ENCODE data around the gene PLXNA2.

Gene PLXNA2

GRCh38 chr1:208175508-208175895, 68.7 kb downstream of the PLXNA2 start:
- DNase-seq, result no peak

DNA sequence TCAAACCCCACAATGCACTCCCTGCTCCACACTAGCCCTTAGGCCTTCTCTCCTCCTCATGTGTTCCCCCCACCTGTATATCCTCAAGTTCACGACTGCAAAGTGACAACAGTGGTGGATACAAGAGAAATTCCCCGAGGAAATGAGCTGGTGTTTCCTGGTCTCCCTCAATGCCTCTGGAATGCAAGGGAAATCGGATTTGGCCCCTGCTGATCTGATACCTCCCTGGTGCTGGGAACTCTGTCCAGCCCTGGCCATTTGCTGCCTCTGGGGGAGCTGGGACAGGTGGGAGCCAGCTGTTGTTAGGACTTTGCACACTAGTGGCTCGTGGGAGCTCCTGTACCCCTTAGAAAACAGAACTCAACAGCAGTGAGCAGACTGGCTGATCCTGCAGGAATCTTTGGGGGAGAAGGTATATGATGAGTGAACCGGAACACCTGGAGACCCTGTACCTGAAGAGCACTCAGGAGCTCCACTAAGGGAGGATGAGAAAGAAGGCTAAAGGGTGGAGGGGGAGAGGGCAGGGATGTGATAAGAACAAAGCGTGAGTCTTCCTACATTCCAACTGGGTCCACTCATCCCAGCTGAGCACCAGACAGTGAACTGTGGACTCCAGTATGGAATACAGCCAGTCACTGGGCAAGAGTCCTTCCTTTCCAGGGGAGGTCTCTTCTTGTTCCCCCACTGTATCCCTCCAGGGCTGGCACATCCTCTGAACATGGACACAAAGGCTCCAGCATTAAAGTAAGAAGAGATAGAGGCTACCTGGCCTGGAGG, 69.3 kb downstream of the PLXNA2 start:
- no peak for DNase-seq

DNA sequence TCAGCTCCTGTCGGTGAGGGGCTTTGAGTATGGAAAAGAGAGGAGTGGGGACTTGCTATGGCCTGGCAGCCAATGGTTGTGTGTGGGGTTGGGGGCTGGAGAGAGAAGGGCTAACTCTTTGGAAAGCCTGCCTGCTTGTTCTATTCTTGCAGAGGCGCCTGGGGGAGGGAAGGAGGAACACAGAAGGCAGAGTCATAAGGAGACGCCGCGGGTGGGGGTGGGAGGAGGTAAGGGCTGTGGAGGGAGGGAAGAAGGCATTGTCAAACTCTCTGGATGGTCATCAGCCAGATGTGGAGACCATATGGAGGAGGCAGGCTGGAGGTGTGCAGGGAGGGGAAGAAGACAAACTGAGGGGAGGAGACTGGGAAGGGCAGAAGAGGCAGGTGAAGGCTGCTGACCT, 70.0 kb downstream of the PLXNA2 start:
- DNase-seq, result no peak

DNA sequence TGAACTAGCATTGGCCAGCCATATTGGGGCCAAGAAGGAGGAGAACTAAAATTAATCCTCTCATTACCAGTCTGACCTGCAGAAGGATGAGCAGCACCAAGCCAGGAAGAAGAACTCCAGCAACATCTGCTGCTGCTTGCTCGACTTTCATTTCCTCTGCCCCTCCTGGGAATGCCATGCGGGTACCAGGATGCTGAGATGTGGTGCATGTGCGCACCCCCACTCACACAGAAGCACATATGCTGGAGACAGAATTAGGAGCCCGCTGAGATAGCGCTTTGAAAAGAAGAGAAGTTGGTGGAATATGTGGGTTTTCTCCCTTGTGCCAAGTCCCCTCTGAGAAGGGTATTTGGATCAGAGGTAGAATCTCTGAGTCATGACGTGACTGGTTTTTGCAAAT, 70.4 kb downstream of the PLXNA2 start:
- no peak for DNase-seq

DNA sequence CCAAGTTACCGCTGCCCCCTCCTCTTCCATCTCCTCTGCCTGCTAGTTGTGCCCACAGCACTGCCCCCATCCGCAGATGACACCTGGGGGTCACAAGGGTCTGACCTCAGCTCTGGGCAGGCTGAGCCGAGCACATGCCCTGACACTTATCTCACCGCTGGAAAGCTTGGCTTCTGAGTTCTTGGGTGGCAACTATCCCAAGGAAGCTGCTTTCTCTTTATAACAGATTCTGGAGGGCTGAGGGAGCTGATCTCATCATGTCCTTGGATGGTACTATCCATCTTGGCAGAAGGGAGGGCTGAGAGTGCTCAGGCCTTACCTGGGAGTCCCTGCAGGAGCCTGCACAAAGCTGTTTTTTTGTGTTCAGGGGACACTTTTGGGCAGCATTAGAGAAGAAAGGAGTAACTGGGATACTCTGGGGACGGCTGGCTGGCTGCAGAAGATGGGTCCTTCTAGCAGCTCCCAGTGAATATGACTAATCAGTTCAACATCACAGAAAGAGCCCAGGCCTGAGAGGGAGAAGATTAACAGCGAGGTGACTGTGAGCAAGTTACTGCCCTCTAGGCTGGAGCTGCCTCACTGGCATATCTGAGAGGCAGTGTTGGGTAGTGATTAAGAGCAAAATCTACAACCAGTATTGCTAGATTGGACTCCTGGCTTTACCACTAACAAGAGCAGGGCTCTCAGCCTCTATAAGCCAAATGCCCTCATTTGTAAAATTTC, 71.6 kb downstream of the PLXNA2 start:
- DNase-seq, result no peak

DNA sequence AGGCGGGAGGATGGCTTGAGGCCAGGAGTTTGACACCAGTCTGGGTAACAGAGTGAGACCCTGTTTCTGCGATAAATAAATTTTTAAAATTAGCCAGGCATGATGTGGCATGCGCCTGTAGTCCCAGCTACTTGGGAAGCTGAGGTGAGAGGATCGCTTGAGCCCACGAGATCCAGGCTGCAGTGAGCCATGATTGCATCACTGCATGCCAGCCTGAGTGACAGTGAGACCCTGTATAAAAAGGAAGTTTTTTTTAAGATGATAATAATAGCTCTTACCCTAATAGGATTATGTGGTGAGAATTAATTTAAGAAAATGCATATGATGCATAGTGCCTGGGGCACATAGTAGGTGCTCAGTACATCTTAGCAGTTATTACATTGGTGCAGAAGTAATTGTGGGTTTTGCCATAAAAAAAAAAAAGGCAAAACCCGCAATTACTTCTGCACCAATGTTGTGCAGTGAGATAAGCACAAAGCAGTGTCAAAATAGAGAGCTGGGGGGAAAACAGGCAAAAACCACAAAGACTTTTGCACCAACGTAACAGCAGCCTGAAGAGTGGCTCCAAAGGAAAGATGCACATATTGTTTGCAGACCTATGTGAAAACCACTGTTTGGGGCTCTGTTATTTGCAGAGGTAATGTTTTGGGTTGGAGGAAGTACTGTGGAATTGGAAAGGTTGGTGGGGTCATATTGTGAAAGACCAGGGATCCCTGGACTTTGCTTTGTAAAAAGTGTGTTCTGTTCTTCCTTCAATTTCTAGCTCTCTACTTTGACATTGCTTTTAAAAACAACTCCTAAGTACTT, 72.4 kb downstream of the PLXNA2 start:
- DNase-seq, result no peak

GRCh38 chr1:208170252-208170651, 73.9 kb downstream of the PLXNA2 start:
- no peak for DNase-seq

DNA sequence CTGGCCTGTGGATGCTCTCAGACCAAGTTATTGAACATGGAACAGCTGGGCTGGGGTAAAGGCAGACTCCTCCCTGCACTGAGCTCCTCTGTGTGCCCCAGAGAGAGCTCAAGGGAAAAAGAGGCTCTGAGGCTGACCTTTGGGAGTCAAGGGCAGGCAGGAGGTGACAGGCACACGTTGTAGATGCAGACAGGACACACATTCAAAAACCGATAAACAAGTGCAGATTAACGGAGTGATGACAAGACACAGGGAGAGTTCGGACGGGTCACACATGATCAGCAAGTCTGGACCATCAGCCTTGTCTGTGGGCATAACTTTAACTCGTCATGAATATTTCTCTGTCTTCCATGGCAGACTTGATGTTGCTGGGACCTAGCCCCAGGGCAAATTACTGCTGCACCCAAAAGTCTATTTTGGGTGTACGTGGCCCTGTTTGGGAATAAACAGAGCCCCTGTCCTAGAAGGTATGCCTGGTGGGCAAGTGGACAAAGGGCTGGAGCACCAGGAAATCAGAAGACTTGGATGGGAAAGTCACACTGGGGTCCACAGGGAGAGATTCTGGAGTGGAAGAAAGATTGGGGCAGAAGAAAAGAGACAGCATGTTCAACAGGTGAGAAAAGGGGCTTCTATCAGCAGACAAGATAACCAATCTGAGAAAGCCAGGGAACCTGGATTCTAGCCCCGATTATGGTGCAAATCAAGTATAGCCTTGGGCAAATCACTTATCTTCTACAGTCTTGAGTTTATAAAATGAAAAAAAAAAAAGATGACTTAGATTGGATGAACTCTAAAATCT, 74.9 kb downstream of the PLXNA2 start:
- no peak for DNase-seq

GRCh38 chr1:208167261-208167869, 76.8 kb downstream of the PLXNA2 start:
- DNase-seq, result no peak

- DNase-seq, result no peak
Measured at GRCh38 chr1:208166340-208167138, 77.6 kb downstream of the PLXNA2 start.

- no peak for DNase-seq
Measured at GRCh38 chr1:208165659-208166058, 78.5 kb downstream of the PLXNA2 start.

DNA sequence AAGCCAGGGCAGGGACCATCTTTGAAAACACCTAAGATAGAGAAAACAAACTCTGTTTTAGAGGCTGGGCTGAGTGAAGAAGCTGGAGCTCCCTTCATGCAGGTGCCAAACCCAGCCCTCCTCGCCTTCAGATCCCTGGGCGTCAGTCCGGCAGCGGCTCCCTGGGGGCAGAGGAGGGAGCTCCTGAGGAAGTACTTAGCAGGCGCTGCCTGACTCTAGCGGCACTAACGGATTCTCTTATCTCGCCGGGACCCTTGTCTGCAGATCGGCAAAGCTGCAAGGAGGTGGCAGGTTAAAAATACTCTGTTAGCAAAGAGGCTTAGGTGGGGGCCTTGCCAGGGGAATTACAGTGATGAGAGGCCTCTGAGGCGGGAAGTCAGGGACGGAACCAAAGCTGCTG, 79.6 kb downstream of the PLXNA2 start:
- DNase-seq, result no peak

DNA sequence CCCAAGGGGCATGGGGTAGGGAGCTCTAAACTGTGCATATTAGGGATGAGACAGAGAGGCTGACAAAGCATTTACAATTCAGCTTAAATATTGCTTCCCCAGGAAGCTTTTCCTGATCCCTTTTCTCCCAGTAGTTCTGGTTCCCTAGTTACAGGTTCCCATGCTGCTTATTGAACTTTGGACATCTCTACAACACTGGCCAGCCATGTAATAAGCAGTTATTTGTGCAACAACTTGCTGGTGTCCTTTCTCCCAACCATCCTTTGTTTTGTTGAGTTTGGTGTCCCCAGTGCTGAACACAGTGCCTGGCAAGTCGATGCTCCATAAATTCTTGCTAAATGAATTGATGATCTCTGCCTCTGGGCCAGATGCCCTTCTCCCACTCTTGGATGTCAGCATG, 80.6 kb downstream of the PLXNA2 start:
- no peak for DNase-seq

DNA sequence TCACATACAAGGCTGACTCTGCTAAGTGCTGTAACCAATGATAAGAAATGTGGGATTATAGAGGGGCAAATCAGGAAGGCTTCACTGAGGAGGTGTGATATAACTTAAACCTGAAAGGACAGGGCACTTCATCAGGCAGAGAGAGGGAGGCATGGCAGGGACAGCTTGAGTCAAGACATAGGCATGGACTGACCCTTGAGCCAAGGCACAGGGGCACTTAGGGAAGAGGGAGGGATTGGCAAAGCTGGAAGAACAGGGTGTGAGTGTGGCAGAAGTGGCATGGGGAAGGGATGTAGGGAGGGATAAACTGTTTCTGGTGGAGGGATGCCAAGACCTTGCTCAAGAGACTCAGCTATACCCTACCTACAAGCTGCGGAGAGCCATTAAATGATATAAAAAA, 81.3 kb downstream of the PLXNA2 start:
- DNase-seq, result no peak

DNA sequence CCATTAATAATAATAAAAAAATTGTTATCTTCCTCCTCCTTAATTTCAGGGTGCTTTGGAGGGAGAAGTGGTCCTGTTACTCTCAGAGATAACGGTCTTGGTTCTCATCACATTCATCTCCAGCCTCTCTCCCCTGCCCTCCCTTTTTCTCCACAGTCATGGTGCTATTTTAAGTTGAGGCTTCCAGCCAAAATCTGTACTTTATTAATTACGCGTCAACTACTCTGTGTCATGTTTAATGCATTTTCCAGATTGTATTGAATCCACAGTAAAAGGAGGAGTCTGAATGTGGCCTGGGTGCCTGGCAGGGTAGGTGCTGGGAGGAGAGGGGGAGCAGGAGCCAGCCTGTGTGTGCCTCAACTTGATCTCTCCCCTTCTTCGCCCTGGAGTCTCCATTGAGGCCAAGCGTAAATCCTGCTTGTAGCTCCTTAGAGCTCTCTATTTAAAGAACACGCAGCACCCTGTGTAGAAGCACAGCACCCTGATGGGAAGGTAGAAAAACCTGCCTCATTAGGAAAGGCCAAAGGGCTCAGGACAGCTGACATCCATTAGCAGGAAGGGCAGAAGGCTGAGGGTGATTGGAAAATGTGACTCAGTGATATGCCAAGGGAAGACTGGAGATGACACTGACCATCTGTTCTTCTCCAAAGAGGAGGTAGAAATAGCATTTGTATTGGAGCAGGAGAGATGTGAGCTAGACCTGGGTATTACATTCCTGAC, 82.4 kb downstream of the PLXNA2 start:
- no peak for DNase-seq

DNA sequence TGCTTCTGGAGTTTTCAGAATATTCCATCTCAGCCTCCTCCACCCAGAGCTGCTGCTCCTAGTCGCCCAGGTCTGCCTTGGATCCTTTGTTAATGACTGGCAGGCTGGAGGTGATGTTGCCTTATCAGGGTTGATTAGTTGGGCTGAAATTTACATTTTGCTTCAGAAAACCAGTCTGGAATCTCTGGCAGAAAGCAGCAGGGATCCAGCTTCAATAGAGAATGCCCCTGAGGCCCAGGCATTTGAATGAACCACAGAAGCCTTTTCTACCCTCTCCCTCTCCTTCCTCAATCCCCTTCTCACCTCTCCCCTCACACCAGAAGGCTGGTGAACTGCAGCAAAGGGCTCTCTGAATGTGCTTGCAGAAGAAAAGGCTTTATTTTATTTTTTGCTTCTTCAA, 83.2 kb downstream of the PLXNA2 start:
- no peak for DNase-seq

- DNase-seq, result no peak
Measured at GRCh38 chr1:208160259-208160819, 83.8 kb downstream of the PLXNA2 start.

DNA sequence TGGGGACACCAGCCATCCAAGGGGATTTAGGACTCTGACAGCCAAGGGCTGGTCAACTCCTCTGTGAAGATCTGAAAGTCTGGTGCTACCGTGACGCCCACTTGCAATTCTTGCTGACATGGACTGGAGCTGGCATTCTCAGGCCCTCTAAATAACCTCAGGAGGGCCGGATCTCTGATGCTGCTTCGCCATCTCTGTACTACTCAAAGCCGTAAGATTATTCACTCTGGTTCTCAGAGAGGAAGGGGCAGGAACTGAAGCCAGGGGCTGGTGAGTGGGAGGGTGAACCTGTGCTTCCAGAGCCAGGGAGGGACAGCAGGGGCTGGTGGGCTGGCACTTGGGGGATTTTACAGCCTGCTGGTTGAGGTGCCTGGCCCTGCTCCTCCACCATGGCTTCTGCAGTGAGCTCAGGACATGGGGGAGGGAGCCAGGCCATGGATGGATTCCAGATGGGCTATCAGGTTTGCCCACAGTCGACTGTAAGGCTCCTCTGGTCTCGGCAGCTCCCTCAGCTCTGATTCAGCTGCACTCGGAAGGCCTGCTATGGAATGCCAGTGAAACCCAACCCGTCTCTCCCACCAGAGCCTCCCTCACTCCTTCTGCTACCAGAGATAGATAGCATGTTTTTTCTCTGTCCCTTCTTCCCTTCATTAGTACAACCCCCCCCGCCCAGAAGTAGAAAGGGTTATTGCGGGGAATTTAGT, 84.5 kb downstream of the PLXNA2 start:
- DNase-seq, result no peak

GRCh38 chr1:208158640-208159554, 85.3 kb downstream of the PLXNA2 start:
- DNase-seq, result no peak
